GM23338 (cell line): ENCODE results near the gene DGKE. TPM values are rescaled to one million over a fixed set of nuclear protein-coding genes. Genes with fewer than 3 reads are reported as not detected.

ENCODE experiments used
- CTCF ChIP-seq, 2 experiments: fragments of 200-600 bp in 1 of 2; sonication (generic) in 1 of 2; conservative IDR thresholded peaks; 2 replicates each; pipeline versions ENCODE4 v1.5.1 to v1.6.1; 2016 to 2017; ENCODE audit warnings: antibody characterized with exemption in 2 of 2, low read depth in 2 of 2, mild to moderate bottlenecking in 2 of 2, moderate library complexity in 1 of 2
- EZH2 ChIP-seq: fragments of 200-600 bp; sonication (generic); IDR thresholded peaks from one replicate; pipeline ENCODE4 v1.8.0; 2017; ENCODE audit warnings: antibody characterized with exemption, mild to moderate bottlenecking, low read depth; ENCODE audit not compliant: unreplicated experiment
- EZH2phosphoT487 ChIP-seq: fragments of 200-600 bp; sonication (generic); IDR thresholded peaks from one replicate; pipeline ENCODE4 v1.8.1; 2018; ENCODE audit warnings: antibody characterized with exemption; ENCODE audit not compliant: unreplicated experiment
- JUNB ChIP-seq: IDR thresholded peaks from one replicate; pipeline ENCODE4 v1.6.1; 2016; ENCODE audit warnings: antibody characterized with exemption; ENCODE audit not compliant: unreplicated experiment
- STAT1 ChIP-seq: IDR thresholded peaks from one replicate; pipeline ENCODE4 v1.6.1; 2016; ENCODE audit warnings: antibody characterized with exemption; ENCODE audit not compliant: unreplicated experiment
- ZNF331 ChIP-seq: fragments of 250-450 bp; sonication (Bioruptor Pico); IDR thresholded peaks from 2 replicates; pipeline ENCODE4 v1.5.0; 2020; ENCODE audit warnings: low read depth, mild to moderate bottlenecking, moderate library complexity
- microRNA counts: library from miRNA; unstranded; fragments of <30 nt; microRNA quantifications from one replicate; lab custom pipeline; 2017
- polyA plus RNA-seq: library from polyadenylated mRNA; unstranded; fragments of >200 nt; fragmentation: Nextera tagmentation; extraction: Ambion mirVana; gene quantifications from 2 replicates; pipeline ENCODE4 v1.2.1, GENCODE V29; 2016
- small RNA-seq: library from RNA; depleted of rRNA; stranded (forward); fragments of <200 nt; gene quantifications from one replicate; pipeline ENCODE3, GENCODE V24; 2014; ENCODE audit warnings: low replicate concordance
- total RNA-seq: library from RNA; depleted of rRNA; stranded (reverse); fragments of >200 nt; shearing (Covaris generic); gene quantifications from 2 replicates; pipeline ENCODE4 v1.2.3, GENCODE V29; 2014; rRNA removed
- TF ChIP-seq, protein P1 (sequence below): IDR thresholded peaks from one replicate; pipeline ENCODE4 v1.6.1; 2018; ENCODE audit warnings: antibody characterized with exemption; ENCODE audit not compliant: unreplicated experiment
- TF ChIP-seq, protein P2 (sequence below): IDR thresholded peaks from 2 replicates; pipeline ENCODE4 v1.6.1; 2016; ENCODE audit warnings: antibody characterized with exemption

The DGKE gene
- total and polyA plus RNA-seq, 2 experiments from 2014 or later = 3.9 to 10.1 TPM

DNA sequence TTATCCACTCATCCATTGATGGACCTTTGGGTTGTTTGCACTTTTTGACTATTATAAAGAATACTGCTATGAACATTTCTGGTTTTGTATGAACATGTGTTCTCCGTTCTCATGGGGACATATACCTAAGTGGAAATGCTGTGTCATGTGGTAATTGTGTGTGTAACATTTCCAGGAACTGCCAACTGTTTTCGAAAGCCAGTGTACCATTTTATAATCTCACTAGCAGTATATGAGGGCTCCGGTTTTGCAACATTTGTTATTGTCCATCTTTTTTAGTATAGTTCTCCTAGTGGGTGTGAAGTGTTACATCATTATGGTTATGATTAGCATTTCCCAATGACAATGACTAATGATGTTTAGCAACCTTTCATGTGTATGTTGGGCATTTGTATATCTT is 85.0 kb downstream of the DGKE start (continued):
- TF ChIP-seq CTCF (conservative IDR thresholded peaks at IDR 0.05; ENCODE audit: low read depth in 2 of 2) (no peak), EZH2phosphoT487 (no peak), STAT1 (no peak), ZNF331 (no peak), JUNB (no peak), EZH2 (no peak)
- TF ChIP-seq, protein P1, sequence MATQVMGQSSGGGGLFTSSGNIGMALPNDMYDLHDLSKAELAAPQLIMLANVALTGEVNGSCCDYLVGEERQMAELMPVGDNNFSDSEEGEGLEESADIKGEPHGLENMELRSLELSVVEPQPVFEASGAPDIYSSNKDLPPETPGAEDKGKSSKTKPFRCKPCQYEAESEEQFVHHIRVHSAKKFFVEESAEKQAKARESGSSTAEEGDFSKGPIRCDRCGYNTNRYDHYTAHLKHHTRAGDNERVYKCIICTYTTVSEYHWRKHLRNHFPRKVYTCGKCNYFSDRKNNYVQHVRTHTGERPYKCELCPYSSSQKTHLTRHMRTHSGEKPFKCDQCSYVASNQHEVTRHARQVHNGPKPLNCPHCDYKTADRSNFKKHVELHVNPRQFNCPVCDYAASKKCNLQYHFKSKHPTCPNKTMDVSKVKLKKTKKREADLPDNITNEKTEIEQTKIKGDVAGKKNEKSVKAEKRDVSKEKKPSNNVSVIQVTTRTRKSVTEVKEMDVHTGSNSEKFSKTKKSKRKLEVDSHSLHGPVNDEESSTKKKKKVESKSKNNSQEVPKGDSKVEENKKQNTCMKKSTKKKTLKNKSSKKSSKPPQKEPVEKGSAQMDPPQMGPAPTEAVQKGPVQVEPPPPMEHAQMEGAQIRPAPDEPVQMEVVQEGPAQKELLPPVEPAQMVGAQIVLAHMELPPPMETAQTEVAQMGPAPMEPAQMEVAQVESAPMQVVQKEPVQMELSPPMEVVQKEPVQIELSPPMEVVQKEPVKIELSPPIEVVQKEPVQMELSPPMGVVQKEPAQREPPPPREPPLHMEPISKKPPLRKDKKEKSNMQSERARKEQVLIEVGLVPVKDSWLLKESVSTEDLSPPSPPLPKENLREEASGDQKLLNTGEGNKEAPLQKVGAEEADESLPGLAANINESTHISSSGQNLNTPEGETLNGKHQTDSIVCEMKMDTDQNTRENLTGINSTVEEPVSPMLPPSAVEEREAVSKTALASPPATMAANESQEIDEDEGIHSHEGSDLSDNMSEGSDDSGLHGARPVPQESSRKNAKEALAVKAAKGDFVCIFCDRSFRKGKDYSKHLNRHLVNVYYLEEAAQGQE = no peak
- TF ChIP-seq, protein P2, sequence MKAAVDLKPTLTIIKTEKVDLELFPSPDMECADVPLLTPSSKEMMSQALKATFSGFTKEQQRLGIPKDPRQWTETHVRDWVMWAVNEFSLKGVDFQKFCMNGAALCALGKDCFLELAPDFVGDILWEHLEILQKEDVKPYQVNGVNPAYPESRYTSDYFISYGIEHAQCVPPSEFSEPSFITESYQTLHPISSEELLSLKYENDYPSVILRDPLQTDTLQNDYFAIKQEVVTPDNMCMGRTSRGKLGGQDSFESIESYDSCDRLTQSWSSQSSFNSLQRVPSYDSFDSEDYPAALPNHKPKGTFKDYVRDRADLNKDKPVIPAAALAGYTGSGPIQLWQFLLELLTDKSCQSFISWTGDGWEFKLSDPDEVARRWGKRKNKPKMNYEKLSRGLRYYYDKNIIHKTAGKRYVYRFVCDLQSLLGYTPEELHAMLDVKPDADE = no peak

MicroRNAs encoded within 50 kb of the gene (microRNA counts, 767-probe panel; counts per million panel counts)
- not detected for microRNA hsa-miR-3614-5p (lab: Ali Mortazavi, UCI)

Small RNAs within 50 kb of the gene (small RNA-seq; reads per million reads assigned to genes)
- not detected for gene AC015912.2
- gene RNU6-1158P = not detected

Other genes starting within 250 kb of the DGKE start
- 0.66 and 0.89 TPM in 2 replicates for gene NOG, start 240.5 kb upstream of the DGKE start, total RNA-seq
- 0.39 and 0.89 TPM in 2 replicates for gene NOG, start 240.5 kb upstream of the DGKE start, polyA plus RNA-seq
- 0.85 and 1.0 TPM in 2 replicates for gene C17orf67, start 231 bp upstream of the DGKE start, total RNA-seq
- 2.7 and 3.7 TPM in 2 replicates for gene C17orf67, start 231 bp upstream of the DGKE start, polyA plus RNA-seq
- 24.7 and 36.2 TPM in 2 replicates for gene TRIM25, start 79.9 kb downstream of the DGKE start, total RNA-seq
- 19.6 and 20.7 TPM in 2 replicates for gene TRIM25, start 79.9 kb downstream of the DGKE start, polyA plus RNA-seq
- 18.5 and 23.7 TPM in 2 replicates for gene COIL, start 126.9 kb downstream of the DGKE start, total RNA-seq
- gene COIL, start 126.9 kb downstream of the DGKE start, polyA plus RNA-seq = 32.0 and 32.2 TPM in 2 replicates
- gene SCPEP1, start 144.0 kb downstream of the DGKE start, total RNA-seq = 52.1 and 55.0 TPM in 2 replicates
- 46.6 and 52.6 TPM in 2 replicates for gene SCPEP1, start 144.0 kb downstream of the DGKE start, polyA plus RNA-seq